Right atrium auricular region (tissue), 2 donors: ENCODE data around the gene LIN54. TPM values are rescaled to one million over a fixed set of nuclear protein-coding genes. Genes with fewer than 3 reads are reported as not detected.
"Not testable (repeated sequence)": the region's sequence is repeated elsewhere in the genome, so short reads cannot be mapped to it uniquely, and the experiment has no call there.

Experiments
- DNase-seq: peaks from one replicate; pipeline ENCODE4 v3.0.0-alpha.2; 2019; ENCODE audit warnings: low spot score
- H3K27ac ChIP-seq, 2 donors: fragments of 200-600 bp; sonication (generic); 1 replicate in 1 of 2; 2 replicates in 1 of 2; pipeline ENCODE4 v1.5.1; 2016 to 2019
- H3K27me3 ChIP-seq, 2 donors: fragments of 200-600 bp; sonication (generic); one replicate each; pipeline versions ENCODE4 v1.5.1 to v1.6.0; 2017 to 2019
- H3K36me3 ChIP-seq: fragments of 200-600 bp; sonication (generic); one replicate; pipeline ENCODE4 v1.5.1; 2016
- H3K4me1 ChIP-seq, 2 donors: fragments of 200-600 bp; sonication (generic); one replicate each; pipeline versions ENCODE4 v1.5.1 to v1.6.0; 2017 to 2019
- H3K4me3 ChIP-seq, 2 donors: fragments of 200-600 bp; sonication (generic); 1 replicate in 1 of 2; 2 replicates in 1 of 2; pipeline ENCODE4 v1.5.1; 2017 to 2019; ENCODE audit warnings: mild to moderate bottlenecking in 1 of 2, moderate library complexity in 1 of 2
- H3K9me3 ChIP-seq, 2 donors: fragments of 200-600 bp; sonication (generic); one replicate each; pipeline ENCODE4 v1.5.1; 2019
- CTCF ChIP-seq, 2 donors: fragments of 200-600 bp; sonication (generic); IDR thresholded peaks; one replicate each; pipeline ENCODE4 v1.5.1; 2019; ENCODE audit warnings: antibody characterized with exemption in 2 of 2
- total RNA-seq, 2 donors: library from RNA; depleted of rRNA; stranded (reverse); fragments of >200 nt; gene quantifications; one replicate each; pipeline ENCODE4 v1.1.0, GENCODE V29; 2016

Gene LIN54
- total RNA-seq, 2 donors from 2014 or later, result 4.8 to 6.2 TPM

GRCh38 chr4:82989575-82990429, 20.8 kb downstream of the LIN54 start:
- no peaks in the 10 kb centered on the region for H3K36me3 ChIP-seq
- H3K27ac ChIP-seq, result no peak overlapping the region
- H3K4me1 ChIP-seq, result no peaks in the 10 kb centered on the region
- H3K4me3 ChIP-seq, result no peak overlapping the region
- no peaks in the 10 kb centered on the region for H3K9me3 ChIP-seq
- no peak for DNase-seq
- TF ChIP-seq CTCF (IDR thresholded peaks at IDR 0.05), result no peak
- no peaks in the 10 kb centered on the region for H3K27me3 ChIP-seq

GRCh38 chr4:82988323-82988832, 22.2 kb downstream of the LIN54 start:
- no peaks in the 10 kb centered on the region for H3K36me3 ChIP-seq
- no peaks in the 10 kb centered on the region for H3K4me1 ChIP-seq
- no peaks in the 10 kb centered on the region for H3K9me3 ChIP-seq
- H3K4me3 ChIP-seq, result no peak overlapping the region
- TF ChIP-seq CTCF (IDR thresholded peaks at IDR 0.05), result no peak
- DNase-seq, result no peak
- no peak overlapping the region for H3K27ac ChIP-seq
- no peaks in the 10 kb centered on the region for H3K27me3 ChIP-seq

- H3K27ac ChIP-seq, H3K9me3 ChIP-seq, H3K36me3 ChIP-seq, DNase-seq, H3K4me1 ChIP-seq, H3K4me3 ChIP-seq, H3K27me3 ChIP-seq: not testable (repeated sequence)
Measured at GRCh38 chr4:82987519-82987918, 23.1 kb downstream of the LIN54 start.

GRCh38 chr4:82984459-82984858, 26.2 kb downstream of the LIN54 start:
- no peaks in the 10 kb centered on the region for H3K27me3 ChIP-seq
- TF ChIP-seq CTCF (IDR thresholded peaks at IDR 0.05), result no peak
- H3K4me1 ChIP-seq, result no peaks in the 10 kb centered on the region
- H3K27ac ChIP-seq, result no peak overlapping the region
- no peaks in the 10 kb centered on the region for H3K36me3 ChIP-seq
- DNase-seq, result no peak
- H3K9me3 ChIP-seq, result no peaks in the 10 kb centered on the region
- no peak overlapping the region for H3K4me3 ChIP-seq

- H3K36me3 ChIP-seq, result no peaks in the 10 kb centered on the region
- H3K4me3 ChIP-seq, result no peak overlapping the region
- no peak overlapping the region for H3K27ac ChIP-seq
- H3K27me3 ChIP-seq, result no peaks in the 10 kb centered on the region
- TF ChIP-seq CTCF (IDR thresholded peaks at IDR 0.05), result no peak
- DNase-seq, result no peak
- no peaks in the 10 kb centered on the region for H3K9me3 ChIP-seq
- H3K4me1 ChIP-seq, result no peaks in the 10 kb centered on the region
Measured at GRCh38 chr4:82983444-82983843, 27.2 kb downstream of the LIN54 start.

- Histone ChIP-seq H3K4me3 (no peak overlapping the region), H3K9me3 (no peaks in the 10 kb centered on the region), H3K4me1 (no peaks in the 10 kb centered on the region), H3K27ac (no peak overlapping the region), H3K36me3 (peaks cover 6% of the 10 kb centered on the region), H3K27me3 (no peaks in the 10 kb centered on the region)
- no peak for DNase-seq
- TF ChIP-seq CTCF (IDR thresholded peaks at IDR 0.05), result no peak
Measured at GRCh38 chr4:82981138-82981537, 29.5 kb downstream of the LIN54 start.
